Ishikawa (cell line): Measurements from ENCODE around the gene CLASP1.

ENCODE experiments used
- EGR1 ChIP-seq: IDR thresholded peaks from 2 replicates; pipeline ENCODE4 v1.6.1; 2012
- RAD21 ChIP-seq: IDR thresholded peaks from 2 replicates; pipeline ENCODE4 v1.6.1; 2012; ENCODE audit warnings: low read depth
- TCF12 ChIP-seq: IDR thresholded peaks from 2 replicates; pipeline ENCODE4 v1.6.1; 2012; ENCODE audit warnings: low read depth
- YY1 ChIP-seq: IDR thresholded peaks from 2 replicates; pipeline ENCODE4 v1.6.1; 2012; ENCODE audit warnings: low read depth

DNA sequence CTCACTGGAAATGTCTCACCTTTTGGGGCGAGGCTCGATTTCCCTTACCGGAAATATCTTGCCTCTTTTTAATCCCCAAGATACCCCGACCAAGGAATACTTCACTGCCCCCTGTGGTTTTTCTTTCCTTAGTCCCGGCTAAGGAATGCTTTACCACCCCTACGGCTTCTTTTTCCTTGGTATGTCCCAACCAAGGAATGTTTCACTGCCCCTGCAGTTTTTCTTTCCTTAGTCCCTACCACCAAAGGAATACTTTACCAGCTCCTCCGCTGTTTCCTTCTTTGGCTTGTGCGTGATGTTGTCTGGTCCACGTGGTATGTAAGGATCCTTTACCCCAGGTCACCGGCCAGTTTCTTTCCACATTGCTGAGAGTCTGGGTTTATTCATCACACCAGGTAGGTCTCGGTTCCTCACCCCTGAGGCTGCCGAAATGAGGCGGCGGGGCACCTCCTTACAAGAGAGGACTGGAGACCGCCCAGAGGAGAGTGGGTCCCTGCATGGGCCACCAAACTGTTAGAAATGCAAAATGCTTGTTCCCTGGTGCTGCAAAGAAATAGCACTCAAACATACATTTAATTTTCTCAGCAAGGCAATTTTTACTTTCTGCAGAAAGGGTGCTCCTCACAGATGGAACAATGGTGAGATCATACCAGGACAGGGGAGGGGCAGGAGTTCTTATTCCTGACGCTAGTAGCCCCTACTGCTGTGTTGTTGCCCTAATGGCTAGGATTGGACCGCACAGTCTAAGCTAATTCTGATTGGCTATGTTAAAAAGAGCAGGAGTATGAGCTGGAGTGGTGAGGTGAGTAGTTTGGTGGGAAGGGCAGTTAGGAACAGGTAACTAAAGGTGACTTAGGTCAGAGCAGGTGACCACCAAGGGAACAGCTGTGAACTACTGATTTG, 33.4 kb upstream of the CLASP1 start:
- TF ChIP-seq YY1, result no peak
- TF ChIP-seq RAD21, result no peak
- TF ChIP-seq TCF12, result no peak
- TF ChIP-seq EGR1, result no peak
